Transverse colon (tissue), 4 donors: ENCODE measurements around the gene MUC4. TPM values are rescaled to one million over a fixed set of nuclear protein-coding genes. Genes with fewer than 3 reads are reported as not detected.
"Not testable (repeated sequence)": the region's sequence is repeated elsewhere in the genome, so short reads cannot be mapped to it uniquely, and the experiment has no call there.

ENCODE experiments used
- DNase-seq: peaks from one replicate; pipeline ENCODE4 v3.0.0-alpha.2; 2019
- H3K27ac ChIP-seq, 4 donors: fragments of 200-600 bp; sonication (generic); 2 replicates each; pipeline ENCODE4 v1.5.1; 2016 to 2018; ENCODE audit warnings: inconsistent platforms in 4 of 4
- H3K27me3 ChIP-seq: fragments of 200-600 bp; sonication (generic); 2 replicates; pipeline ENCODE4 v1.5.1; 2017; ENCODE audit warnings: inconsistent platforms
- H3K36me3 ChIP-seq, 4 donors: fragments of 200-600 bp; sonication (generic); 2 replicates each; pipeline ENCODE4 v1.5.1; 2017 to 2019; ENCODE audit warnings: inconsistent platforms in 4 of 4
- H3K4me1 ChIP-seq, 4 donors: fragments of 200-600 bp; sonication (generic); 2 replicates each; pipeline ENCODE4 v1.5.1; 2017 to 2020; ENCODE audit warnings: inconsistent platforms in 4 of 4
- H3K4me3 ChIP-seq, 4 donors: fragments of 200-600 bp; sonication (generic); 1 replicate in 1 of 4; 2 replicates in 3 of 4; pipeline versions ENCODE4 v1.5.1 to v1.6.1; 2017 to 2019; ENCODE audit warnings: inconsistent platforms in 4 of 4
- H3K9me3 ChIP-seq, 2 donors: fragments of 200-600 bp; sonication (generic); 2 replicates each; pipeline ENCODE4 v1.5.1; 2017 to 2019; ENCODE audit warnings: inconsistent platforms in 2 of 2
- CTCF ChIP-seq, 5 experiments: fragments of 200-600 bp in 3 of 5; fragments of 450-650 bp in 2 of 5; sonication (generic) in 3 of 5; IDR thresholded peaks; 1 replicate in 2 of 5; 2 replicates in 3 of 5; pipeline ENCODE4 v1.5.1; 2016 to 2017; ENCODE audit warnings: antibody characterized with exemption in 5 of 5, inconsistent platforms in 3 of 5, mild to moderate bottlenecking in 2 of 5, moderate library complexity in 1 of 5
- POLR2A ChIP-seq: fragments of 450-650 bp; IDR thresholded peaks from one replicate; pipeline ENCODE4 v1.6.1; 2016; ENCODE audit warnings: antibody characterized with exemption, mild to moderate bottlenecking, moderate library complexity
- POLR2AphosphoS5 ChIP-seq, 3 donors: sonication (generic); formaldehyde crosslinking; IDR thresholded peaks; one replicate each; pipeline ENCODE4 v1.6.1; 2016; ENCODE audit warnings: antibody characterized with exemption in 3 of 3
- WGBS, 2 donors: methylation state at CpG; one replicate each; pipeline ENCODE4 v1.1.5; 2018; ENCODE audit warnings: low coverage in 1 of 2; 5-methylcytosine and 5-hydroxymethylcytosine counted together
- in situ Hi-C, 4 donors: fragments of 200-750 bp; cut with MboI; loops; one replicate each; pipeline versions ENCODE4 v1.15.0 to v1.15.1; 2017; ENCODE audit warnings: low sequenced_read_pairs in 3 of 4, low pct_ligation_motif_present in 1 of 4, low pct_unique_long_range_greater_than_20kb in 1 of 4
- intact Hi-C: fragments of 100-400 bp; cut with DNase I; formaldehyde crosslinking; loops from one replicate; pipeline ENCODE4 v1.15.1; 2023; ENCODE audit warnings: low total_unique reads
- total RNA-seq, 4 donors: library from RNA; depleted of rRNA; stranded (reverse); fragments of >200 nt; gene quantifications; one replicate each; pipeline ENCODE4 v1.1.0, GENCODE V29; 2016

The MUC4 gene
- total RNA-seq, 4 donors from 2014 or later, result 111 to 354 (median 170) TPM

DNA sequence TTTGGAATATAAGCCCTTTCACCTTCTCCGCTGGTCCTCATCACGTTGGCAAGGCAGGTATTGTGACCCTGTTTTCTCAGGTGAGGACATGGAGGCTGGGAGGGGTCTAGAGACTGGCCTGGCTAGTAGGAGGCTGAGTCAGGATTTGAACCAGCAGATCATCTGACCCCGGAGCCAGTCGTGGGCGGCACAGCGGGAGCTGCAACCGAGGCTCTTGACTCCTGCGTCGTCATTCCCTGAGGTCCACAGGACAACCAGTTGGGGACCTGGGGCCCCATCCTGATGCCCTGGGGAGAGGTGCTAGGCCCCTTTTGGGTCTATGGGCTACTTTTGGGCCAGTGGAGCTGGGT lies 88.8 kb downstream of the MUC4 start:
- H3K9me3 ChIP-seq, intact Hi-C loops, H3K36me3 ChIP-seq, H3K4me3 ChIP-seq, H3K27me3 ChIP-seq, DNase-seq, H3K27ac ChIP-seq: not testable (repeated sequence)
- 95% methylated on average over 3 of the region's 9 CpGs; no CpG with 5 or more reads in 1 of the 2 donors for WGBS, 2 donors
- TF ChIP-seq POLR2AphosphoS5 (IDR thresholded peaks at IDR 0.05), result peak in 1 of 3 donors; percentile 4
- in situ Hi-C loops, result loop anchor here in 1 of 4 donors (10.0 kb wide), 1 partner anchor 108 kb away; no protein-coding TSS in a partner anchor
- peaks cover 0 to 33% (median 12%) of the 10 kb centered on the region in 4 donors for H3K4me1 ChIP-seq

DNA sequence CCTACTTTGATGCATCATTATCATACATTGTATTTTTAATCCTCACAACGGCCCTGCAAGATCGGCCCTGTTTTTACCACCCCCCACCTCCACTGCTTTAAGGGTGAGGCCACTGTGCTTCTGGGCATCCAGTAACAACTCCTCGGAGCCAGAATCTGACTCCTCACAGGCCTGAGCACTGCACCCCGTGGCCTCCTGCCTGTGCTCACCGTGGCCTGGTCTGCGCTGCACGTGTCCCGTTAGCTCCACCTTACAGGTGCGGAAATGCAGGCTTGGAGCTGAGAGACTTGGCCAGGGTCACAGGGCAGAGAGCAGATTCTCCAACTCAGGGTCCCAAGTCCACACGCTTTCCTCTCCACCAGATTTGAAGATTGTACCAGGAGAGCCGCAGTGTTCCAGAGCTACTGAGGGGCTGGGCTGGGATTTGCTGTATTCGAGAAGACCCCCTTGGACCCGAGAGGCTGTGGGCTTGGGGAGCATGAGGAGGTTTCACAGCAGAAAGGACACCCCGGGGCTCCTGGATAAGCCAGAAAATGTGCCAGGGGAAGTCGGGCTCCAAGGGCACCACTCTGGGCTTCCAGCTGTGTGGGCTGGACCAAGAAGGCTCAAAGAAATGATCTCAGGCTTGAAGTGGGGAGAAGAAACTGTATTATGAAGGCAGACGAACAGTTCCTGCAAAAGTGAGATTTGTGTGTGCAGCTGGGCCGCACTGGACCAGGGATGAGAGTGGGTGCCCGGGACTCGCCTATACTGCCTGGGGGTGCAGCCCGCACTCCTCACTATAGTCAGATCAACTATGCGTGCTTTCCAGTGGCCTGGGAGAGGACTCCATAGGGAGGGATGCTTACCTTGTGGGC lies 89.4 kb downstream of the MUC4 start:
- H3K27me3 ChIP-seq, H3K36me3 ChIP-seq, intact Hi-C loops, H3K9me3 ChIP-seq, DNase-seq: not testable (repeated sequence)
- Histone ChIP-seq H3K27ac (peak overlapping the region in 3 of 4 donors; percentile 39 to 67 (median 67)), H3K4me1 (peaks cover 0 to 27% (median 8%) of the 10 kb centered on the region in 4 donors), H3K4me3 (peak overlapping the region in 1 of 4 donors; percentile 2)
- in situ Hi-C loops, result loop anchor here in 1 of 4 donors (10.0 kb wide), 1 partner anchor 108 kb away; no protein-coding TSS in a partner anchor
- WGBS, 2 donors, result 20 to 68% methylated on average over 2 to 17 of the region's 21 CpGs

DNA sequence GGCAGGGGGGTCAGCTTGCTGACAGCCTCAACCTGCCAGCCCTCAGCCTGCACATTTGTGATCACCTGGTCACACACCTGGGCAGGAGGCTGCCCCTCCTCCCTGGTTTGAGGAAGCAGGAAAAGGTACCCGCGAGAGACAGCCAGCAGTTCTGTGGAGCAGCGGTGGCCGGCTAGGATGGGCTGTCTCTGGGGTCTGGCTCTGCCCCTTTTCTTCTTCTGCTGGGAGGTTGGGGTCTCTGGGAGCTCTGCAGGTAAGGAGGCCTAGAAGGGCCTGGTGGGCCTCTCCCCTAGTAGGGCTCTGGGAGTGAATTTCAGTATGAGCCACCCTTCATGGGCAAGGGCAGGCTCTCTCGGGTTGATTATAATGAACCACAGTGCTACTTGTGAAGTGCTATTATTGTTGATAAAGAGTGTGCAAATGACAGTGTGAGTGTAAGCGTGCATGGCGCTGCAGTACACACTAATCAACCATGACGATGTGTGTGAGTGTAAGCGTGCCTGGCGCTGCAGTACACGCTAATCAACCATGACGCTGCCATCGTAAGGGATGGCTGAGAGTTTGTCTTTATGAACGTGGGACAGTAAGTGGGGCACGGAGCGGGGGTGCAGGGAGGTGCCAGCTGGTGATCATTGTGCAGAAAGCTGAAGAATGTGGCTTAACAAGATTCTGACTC lies 90.8 kb downstream of the MUC4 start, which contains the start of gene MUC20:
Gene MUC20, plus strand, starts transcription at position 148 of the 676 bp plus-strand sequence. Its CDS starts 30 bp downstream, at position 178.
- in situ Hi-C loops, result loop anchor here in 1 of 4 donors (10.0 kb wide), 1 partner anchor 106 kb away; no protein-coding TSS in a partner anchor
- H3K27ac ChIP-seq, result peak within 1 kb of the TSS; percentile 65 to 73 (median 68)
- peak; percentile 53 for DNase-seq
- H3K9me3 ChIP-seq, intact Hi-C loops, H3K36me3 ChIP-seq, H3K27me3 ChIP-seq: not testable (repeated sequence)
- WGBS, 2 donors, result 58% methylated on average over 16 of the region's 16 CpGs; no CpG with 5 or more reads in 1 of the 2 donors
- peaks cover 0 to 24% (median 5%) of the 10 kb centered on the region in 4 donors for H3K4me1 ChIP-seq
- TF ChIP-seq POLR2A (peak; percentile 50), POLR2AphosphoS5 (IDR thresholded peaks at IDR 0.05) (peak in 2 of 3 donors; percentile 48 to 67)
- H3K4me3 ChIP-seq, result peak within 1 kb of the TSS in 2 of 4 donors; percentile 0 to 17

DNA sequence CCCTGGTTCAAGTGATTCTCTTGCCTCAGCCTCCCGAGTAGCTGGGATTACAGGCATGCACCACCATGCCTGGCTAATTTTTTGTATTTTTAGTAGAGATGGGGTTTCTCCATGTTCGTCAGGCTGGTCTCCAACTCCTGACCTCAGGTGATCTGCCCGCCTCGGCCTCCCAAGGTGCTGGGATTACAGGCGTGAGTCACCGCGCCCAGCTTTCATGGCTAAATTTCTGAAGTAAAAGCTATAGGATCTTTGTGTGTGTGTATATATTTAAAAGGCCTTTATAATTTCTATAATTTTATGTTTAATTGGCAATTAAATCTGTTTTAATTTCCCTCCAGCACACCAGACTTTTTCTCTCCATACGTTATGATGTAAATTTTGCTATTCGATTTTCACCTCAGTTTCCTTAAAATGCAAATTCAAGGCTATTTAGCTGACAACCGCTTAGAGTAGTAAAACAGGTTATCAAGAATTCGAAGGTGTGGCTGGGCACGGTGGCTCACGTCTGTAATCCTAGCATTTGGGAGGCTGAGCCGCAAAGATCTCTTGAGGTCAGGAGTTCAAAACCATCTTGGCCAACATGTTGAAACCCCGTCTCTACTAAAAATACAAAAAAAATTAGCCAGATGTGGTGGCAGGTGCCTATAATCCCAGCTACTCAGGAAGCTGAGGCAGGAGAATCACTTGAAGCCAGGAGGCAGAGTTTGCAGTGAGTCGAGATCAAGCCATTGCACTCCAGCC lies 92.0 kb downstream of the MUC4 start:
- H3K27ac ChIP-seq, H3K27me3 ChIP-seq, H3K4me3 ChIP-seq, H3K9me3 ChIP-seq, intact Hi-C loops, DNase-seq, H3K36me3 ChIP-seq: not testable (repeated sequence)
- H3K4me1 ChIP-seq, result peaks cover 0 to 24% (median 5%) of the 10 kb centered on the region in 4 donors
- 62 to 74% methylated on average over 15 to 16 of the region's 16 CpGs for WGBS, 2 donors
- in situ Hi-C loops, result loop anchor here in 1 of 4 donors (10.0 kb wide), 1 partner anchor 105 kb away; no protein-coding TSS in a partner anchor

GRCh38 chr3:195718477-195718984 lies 93.2 kb downstream of the MUC4 start:
- Histone ChIP-seq H3K4me3 (no peak overlapping the region), H3K27ac (no peak overlapping the region), H3K36me3 (peaks cover 0 to 12% (median 0%) of the 10 kb centered on the region in 4 donors), H3K4me1 (peaks cover 0 to 24% (median 5%) of the 10 kb centered on the region in 4 donors), H3K27me3 (no peaks in the 10 kb centered on the region), H3K9me3 (no peaks in the 10 kb centered on the region)
- no peak for DNase-seq
- WGBS, 2 donors, result 58 to 87% methylated on average over 6 to 7 of the region's 7 CpGs
- intact Hi-C loops (no loop called here), in situ Hi-C loops (no loop called here)
- TF ChIP-seq CTCF (IDR thresholded peaks at IDR 0.05), result no peak
- no peak for TF ChIP-seq POLR2AphosphoS5 (IDR thresholded peaks at IDR 0.05)
